DMS153 (cell line): ENCODE measurements around the gene ZNF862.
"Not testable (repeated sequence)": the region's sequence is repeated elsewhere in the genome, so short reads cannot be mapped to it uniquely, and the experiment has no call there.

ENCODE experiments used
- DNase-seq: peaks from one replicate; lab custom pipeline; 2025; lab: John Stamatoyannopoulos, UW

Gene ZNF862

GRCh38 chr7:149824748-149825566, 13.2 kb upstream of the ZNF862 start:
- no peak for DNase-seq

- DNase-seq = no peak
Observed at GRCh38 chr7:149825567-149826343, 12.4 kb upstream of the ZNF862 start.

- no peak for DNase-seq
Observed at GRCh38 chr7:149826344-149827088, 11.7 kb upstream of the ZNF862 start.

- no peak for DNase-seq
Observed at GRCh38 chr7:149827089-149827981, 10.8 kb upstream of the ZNF862 start.

- no peak for DNase-seq
Observed at GRCh38 chr7:149828357-149829309, 9.5 kb upstream of the ZNF862 start.

- DNase-seq = not testable (repeated sequence)
Observed at GRCh38 chr7:149830527-149830926, 7.6 kb upstream of the ZNF862 start.

- DNase-seq = no peak
Observed at GRCh38 chr7:149830997-149831740, 7.0 kb upstream of the ZNF862 start.

GRCh38 chr7:149831741-149832219, 6.4 kb upstream of the ZNF862 start:
- no peak for DNase-seq

- no peak for DNase-seq
Observed at GRCh38 chr7:149832332-149833041, 5.7 kb upstream of the ZNF862 start.

GRCh38 chr7:149833495-149834130, 4.6 kb upstream of the ZNF862 start:
- DNase-seq = no peak

- DNase-seq = no peak
Observed at GRCh38 chr7:149834601-149835000, 3.6 kb upstream of the ZNF862 start.

- DNase-seq = no peak
Observed at GRCh38 chr7:149836434-149836833, 1.7 kb upstream of the ZNF862 start.

GRCh38 chr7:149837564-149838223, 481 bp upstream of the ZNF862 start:
- DNase-seq = no peak

- DNase-seq = no peak
Observed at GRCh38 chr7:149838992-149839408, 825 bp downstream of the ZNF862 start.

- DNase-seq = no peak
Observed at GRCh38 chr7:149839933-149840332, 1.8 kb downstream of the ZNF862 start.

GRCh38 chr7:149843566-149843965, 5.4 kb downstream of the ZNF862 start:
- DNase-seq = no peak

- DNase-seq = no peak
Observed at GRCh38 chr7:149844445-149844844, 6.3 kb downstream of the ZNF862 start.
